ENCODE data around the gene STX2. TPM values are rescaled to one million over a fixed set of nuclear protein-coding genes. Genes with fewer than 3 reads are reported as not detected.

Gene STX2
- total RNA-seq, 1 donor from 2014 or later: 12.4 TPM

- no peak for DNase-seq (ENCODE audit: low spot score)
These were observed 7.8 kb downstream of the STX2 start for GRCh38 chr12:130831246-130831645.

DNA sequence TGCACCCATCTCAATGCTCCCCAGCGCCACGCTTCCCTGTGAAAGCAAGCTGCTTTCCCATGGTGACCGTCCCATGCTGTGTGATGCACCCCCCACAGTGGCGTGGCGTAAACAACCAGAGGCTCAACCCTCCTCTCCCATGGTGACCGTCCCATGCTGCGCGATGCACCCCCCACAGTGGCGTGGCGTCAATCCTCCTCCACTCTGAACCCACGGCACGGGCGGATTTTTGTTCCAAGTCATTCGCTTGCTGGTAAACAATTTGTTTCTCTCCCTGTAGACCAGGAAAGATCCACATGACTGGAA lies 8.9 kb downstream of the STX2 start:
- no peak for DNase-seq (ENCODE audit: low spot score)

DNA sequence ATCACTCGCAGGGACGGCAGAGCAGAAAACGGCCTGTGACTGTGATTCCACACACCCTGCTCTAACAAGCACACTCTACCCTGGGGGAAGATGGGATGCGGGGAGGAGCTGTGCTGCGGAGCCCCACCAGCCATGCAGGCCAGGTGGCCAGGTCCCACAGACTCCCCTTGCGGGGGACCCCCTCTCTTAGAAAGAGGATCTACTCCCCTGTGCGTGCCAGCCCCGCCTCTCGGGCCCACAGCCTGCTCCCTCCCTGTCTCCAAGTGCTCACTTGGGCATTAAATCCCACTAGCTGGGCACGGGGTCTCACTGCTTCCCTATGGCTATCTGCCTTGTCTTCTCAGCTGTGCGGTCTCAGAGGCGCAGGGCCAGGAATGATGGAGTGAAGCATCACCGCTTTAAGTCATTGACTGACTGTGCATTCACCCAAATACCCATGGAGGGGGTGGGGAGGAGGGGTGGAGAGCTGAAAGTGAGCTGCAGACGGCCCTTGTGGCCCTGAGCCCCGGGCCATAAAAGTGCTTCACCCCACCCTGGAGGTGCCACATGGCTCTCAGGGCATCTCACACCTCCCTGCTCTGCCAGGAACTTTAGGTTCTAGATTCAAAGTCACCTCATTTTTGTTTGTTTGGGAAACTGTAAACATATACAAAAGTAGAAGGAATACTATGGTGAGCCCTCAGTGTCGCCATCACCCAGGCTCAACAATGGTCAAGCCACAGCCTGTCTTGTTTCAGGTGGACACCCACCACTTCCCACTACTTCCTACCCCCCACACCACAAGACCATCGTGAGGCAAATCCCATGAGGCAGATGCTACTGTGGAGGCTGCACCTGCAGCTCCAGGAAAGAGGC lies 9.4 kb downstream of the STX2 start:
- no peak for DNase-seq (ENCODE audit: low spot score)

DNA sequence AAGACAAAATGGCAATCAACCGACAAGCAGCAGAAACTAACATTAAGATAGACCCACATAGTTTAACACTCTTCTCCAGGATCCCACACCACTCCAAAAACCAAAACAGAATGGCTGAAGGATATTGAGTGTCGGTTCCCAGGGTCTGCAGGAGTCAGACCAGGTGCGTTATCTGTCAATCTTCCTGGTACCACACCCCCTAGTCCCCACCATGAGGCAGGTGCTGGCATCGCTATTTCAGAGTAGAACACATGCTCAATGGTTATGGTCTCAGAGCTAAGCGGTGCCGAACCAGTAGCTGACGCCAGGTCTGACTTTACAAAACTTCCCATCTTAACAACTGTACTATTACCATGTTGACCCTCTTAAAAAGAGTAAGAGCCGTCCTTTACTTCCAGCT lies 10.2 kb downstream of the STX2 start:
- DNase-seq (ENCODE audit: low spot score): no peak

GRCh38 chr12:130827432-130827831 lies 11.6 kb downstream of the STX2 start:
- no peak for DNase-seq (ENCODE audit: low spot score)

DNA sequence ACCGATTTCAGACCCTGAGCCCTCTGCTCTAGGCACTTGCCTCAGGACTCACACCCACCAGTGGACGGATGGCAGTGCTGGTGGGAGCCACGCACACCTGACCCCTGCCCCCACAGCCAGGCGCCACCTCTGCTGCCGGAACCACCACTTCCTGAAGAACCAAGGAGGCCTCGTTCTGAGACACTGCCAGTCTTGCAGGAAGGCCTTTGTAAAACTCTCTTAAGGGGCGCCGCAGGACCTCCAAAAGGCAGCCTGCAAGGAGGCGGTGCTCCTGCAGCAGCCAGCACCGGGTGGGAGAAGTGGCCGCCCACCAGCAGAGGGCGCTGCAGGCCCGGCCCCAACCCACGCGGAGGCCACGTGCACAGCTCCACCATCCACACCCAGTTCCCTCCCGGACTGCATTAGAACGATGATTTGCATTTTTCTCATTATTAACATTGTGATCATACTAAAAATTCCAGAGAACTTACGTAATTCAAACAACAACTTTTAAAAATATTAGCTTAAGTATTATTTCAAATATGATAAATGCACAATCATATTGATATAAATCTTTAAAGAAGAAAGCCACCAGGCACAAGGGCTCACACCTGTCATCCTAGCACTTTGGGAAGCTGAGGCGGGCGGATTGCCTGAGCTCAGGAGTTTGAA lies 12.8 kb downstream of the STX2 start:
- no peak for DNase-seq (ENCODE audit: low spot score)

GRCh38 chr12:130825771-130826150 lies 13.3 kb downstream of the STX2 start:
- DNase-seq (ENCODE audit: low spot score): no peak

- no peak for DNase-seq (ENCODE audit: low spot score)
These were observed 19.4 kb downstream of the STX2 start for GRCh38 chr12:130819681-130820080.

DNA sequence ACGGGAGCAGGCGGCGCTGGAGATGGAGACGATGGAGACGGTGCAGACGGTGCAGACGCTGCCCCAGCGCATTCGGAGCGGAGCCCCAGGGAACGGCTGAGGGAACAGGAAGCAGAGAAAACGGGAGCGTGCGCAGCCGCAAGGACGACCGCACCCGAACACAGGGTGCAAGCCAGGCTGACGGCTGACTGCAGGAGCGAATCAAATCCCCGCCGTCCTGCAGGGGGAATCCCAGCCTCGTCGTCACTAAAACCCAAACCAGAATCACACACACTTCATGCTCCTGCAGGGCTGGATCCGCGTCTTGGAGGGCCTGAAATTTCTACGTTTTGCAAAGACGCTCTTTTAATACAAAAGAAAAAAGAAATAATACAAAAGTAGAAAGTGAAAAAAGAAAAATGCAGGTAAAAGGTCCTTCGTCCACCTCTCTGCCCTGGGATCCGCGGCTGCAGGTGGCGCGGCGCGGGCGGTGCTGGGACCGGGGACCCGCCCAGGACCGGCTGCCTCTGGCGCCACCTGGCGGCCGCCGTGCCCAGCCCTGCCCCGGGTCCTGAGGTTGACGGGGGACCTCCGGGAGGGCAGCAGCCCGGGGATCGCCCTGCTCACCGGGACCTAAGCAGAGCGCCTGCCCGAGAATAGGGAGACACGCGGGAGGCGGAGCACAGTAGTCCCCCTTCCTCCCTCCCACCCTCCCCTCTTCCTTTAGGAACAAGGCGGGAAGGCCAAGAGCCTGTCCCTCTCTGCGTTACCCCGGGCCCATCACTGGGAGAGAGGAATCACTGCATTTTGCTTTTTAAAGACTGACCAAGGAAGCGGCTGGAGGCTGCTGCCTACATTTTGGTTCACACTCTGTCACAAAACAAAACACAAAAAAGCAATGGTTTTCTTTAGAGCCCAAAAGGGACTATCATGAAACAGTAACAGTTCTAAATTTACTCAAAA lies 20.1 kb downstream of the STX2 start:
- DNase-seq (ENCODE audit: low spot score): peak; percentile 56

GRCh38 chr12:130818272-130818634 lies 20.8 kb downstream of the STX2 start:
- no peak for DNase-seq (ENCODE audit: low spot score)

DNA sequence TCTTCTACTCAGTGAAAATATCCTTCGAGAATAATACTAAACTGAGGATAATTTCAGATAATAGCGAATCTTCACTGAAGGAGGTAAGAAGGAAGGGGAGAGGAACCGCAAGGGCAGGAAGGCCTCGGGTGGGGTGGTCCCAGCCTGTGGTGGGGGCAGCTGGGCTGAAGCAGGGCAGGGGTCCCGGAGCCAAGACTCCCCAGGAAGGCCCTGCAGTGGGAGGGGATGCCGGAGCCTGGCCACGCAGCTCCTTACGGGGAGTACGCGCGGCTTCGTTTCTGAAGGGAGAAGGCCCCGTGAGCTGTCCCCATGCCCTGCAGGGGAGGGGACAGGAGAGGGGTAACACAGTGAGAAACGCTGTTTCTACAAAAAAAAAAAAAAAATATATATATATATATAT lies 21.2 kb downstream of the STX2 start:
- no peak for DNase-seq (ENCODE audit: low spot score)

DNA sequence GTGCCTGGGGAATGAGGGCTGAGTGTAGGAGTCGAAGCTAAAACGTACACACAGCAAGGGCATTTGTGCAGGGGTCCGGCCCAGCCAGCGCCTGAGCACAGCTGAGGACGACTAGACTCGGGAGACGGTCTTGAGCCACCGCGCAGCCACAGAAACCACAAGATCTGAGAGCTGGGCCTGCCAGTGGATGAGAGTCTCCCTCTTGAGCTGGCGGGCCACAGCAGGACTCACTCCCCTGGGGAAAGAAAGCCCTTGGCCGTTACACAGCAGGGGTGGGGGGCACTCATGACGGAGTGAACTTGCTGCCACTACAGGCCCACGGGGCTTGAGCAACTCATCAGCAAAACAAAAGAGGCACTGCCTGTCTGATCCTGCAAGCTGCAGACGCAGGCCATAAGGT lies 23.0 kb downstream of the STX2 start:
- DNase-seq (ENCODE audit: low spot score): no peak

- no peak for DNase-seq (ENCODE audit: low spot score)
These were observed 23.9 kb downstream of the STX2 start for GRCh38 chr12:130815028-130815741.

DNA sequence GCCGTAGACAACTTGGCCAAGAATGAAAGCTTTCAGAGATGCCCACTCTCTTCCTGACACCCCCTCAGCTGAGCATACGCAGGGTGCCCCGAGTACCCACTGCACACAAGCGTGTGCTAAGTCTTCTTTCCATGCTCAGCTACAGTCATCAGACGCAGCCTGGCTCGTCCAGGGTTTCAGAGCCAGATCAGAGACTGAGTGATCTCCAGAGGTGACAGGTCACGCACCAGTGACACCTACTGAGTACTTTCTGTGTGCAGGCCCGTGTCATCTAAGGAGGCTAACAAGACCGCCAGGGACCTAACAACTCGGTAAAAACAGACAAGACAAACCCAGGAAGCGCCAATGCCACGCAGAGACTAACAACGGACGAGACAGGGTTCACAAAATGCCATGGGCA lies 25.1 kb downstream of the STX2 start:
- no peak for DNase-seq (ENCODE audit: low spot score)

DNA sequence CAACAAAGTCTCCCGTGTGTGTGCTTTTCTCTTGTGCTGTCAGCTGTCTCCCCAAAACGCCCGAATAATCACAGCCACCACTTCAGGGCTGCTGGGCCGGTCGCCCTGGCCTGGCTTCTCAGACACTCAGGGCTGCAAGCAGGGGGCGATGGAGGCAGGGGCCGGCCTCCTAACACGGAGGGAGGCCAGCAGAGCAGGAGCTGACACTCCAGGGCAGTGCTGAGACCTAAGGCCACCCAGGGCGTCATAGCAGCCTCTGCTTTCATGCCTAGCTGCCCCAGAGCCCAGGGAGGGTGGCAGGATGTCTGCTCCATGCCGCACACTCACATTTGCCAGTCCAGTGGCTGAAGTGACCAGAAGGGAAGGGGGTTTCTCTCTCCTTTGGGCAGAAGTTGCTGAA lies 25.6 kb downstream of the STX2 start:
- no peak for DNase-seq (ENCODE audit: low spot score)

DNA sequence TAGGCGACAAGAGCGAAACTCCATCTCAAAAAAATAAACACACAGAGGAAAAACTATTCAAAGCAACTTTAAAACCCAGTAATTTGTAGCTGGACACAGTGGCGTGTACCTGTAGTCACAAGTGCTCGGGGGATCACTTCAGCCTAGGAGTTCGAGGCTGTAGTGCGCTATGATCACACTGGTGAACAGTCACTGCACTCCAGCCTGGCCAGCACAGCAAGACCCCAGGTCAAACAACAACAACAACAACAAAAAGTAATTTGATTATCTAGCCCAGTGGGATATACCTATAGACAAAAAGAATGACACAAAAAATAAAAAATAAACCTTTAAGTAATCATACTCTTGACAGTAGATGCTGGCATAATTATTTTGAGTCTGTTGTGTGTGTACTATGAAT lies 29.3 kb downstream of the STX2 start:
- DNase-seq (ENCODE audit: low spot score): no peak

- DNase-seq (ENCODE audit: low spot score): no peak
These were observed 31.7 kb downstream of the STX2 start for GRCh38 chr12:130807309-130807708.

DNA sequence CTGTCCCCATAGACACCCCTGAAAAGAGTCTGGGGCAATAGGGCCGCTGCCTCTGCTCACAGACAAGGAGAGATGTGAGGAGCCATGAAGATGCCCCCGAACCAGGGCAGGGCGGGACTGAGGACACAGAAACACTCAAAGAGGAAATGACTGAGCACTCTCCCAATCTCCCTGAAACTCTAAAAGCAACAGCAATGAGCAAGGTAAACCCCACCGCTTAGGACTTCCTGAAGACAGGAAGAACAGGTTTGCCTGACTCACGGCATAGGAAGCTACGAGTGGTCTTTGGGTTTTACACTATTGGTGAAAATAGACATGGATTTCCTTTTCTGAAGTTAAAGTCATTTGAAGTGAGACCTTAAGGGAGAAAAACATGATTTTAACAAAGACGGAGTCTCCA lies 32.5 kb downstream of the STX2 start:
- no peak for DNase-seq (ENCODE audit: low spot score)

DNA sequence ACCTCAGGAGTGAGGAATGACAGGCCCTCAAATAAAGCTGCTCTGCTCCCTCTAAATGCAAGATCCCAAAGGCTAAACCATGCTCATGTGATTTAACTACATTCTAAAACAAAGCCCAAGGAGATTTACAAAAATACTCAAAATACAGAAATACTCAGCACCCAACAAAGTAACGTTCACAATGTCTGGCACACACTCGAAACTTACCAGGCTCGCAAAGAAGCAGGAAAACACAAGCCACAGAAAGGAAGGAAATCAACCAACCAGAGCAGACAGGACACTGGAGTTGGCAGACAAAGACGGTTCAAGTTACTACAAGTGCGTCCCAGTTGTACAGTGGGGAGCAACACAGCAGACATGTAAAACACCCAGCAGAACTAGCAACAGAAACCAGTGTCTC lies 33.4 kb downstream of the STX2 start:
- DNase-seq (ENCODE audit: low spot score): no peak

DNA sequence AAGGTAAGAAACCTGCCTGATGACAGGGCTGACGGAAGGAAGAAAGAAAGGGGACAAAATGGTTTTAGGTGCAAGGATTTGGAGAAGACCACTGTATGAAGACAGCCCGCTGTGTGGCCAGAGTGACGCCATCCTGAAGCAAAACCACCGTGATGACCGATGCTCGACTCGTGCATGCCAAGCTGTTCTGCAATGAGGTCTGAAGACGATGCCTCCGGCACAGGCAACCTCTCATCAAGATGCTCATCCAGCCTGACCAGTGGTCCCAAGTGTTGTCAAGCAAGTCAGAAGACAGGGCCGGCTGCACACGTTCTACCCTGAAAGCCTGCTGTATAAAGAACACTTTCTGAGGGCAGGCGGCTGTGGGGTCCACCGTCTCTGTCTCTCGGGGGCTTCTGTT lies 34.8 kb downstream of the STX2 start:
- DNase-seq (ENCODE audit: low spot score): no peak

- DNase-seq (ENCODE audit: low spot score): no peak
These were observed 35.3 kb downstream of the STX2 start for GRCh38 chr12:130803702-130804101.

DNA sequence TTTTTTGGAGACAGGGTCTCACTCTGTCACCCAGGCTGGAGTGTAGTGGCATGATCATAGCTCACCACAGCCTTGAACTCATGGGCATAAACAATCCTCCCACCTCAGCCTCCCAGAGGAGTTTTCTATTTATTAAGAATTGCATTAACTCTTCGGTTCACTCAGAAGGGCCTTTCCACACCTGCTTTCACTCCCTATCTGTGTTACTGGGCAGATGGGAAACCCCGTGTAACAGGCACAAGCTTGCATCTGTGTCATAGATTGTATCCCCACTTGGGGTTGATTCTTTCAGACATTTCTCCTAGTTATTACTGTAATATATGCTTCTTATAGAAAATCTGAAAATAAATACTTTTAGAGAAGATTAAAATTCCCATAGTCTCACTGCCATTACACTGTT lies 38.7 kb downstream of the STX2 start:
- no peak for DNase-seq (ENCODE audit: low spot score)
